HepG2 (cell line): ENCODE measurements around the gene CCDC201. TPM values are rescaled to one million over a fixed set of nuclear protein-coding genes. Genes with fewer than 3 reads are reported as not detected.

Experiments used
- BATF2 ChIP-seq: sonication (generic); formaldehyde crosslinking; IDR thresholded peaks from 2 replicates; pipeline ENCODE4 v1.8.0; 2022; ENCODE audit warnings: mild to moderate bottlenecking, missing genetic modification reagents, moderate library complexity
- BCL3 ChIP-seq: sonication (generic); formaldehyde crosslinking; IDR thresholded peaks from 2 replicates; pipeline ENCODE4 v1.5.1; 2020; ENCODE audit warnings: mild to moderate bottlenecking, missing genetic modification reagents, moderate library complexity
- CC2D1A ChIP-seq: sonication (generic); formaldehyde crosslinking; IDR thresholded peaks from 2 replicates; pipeline ENCODE4 v1.8.1; 2023; ENCODE audit warnings: mild to moderate bottlenecking, missing genetic modification reagents
- CHD2 ChIP-seq: IDR thresholded peaks from 2 replicates; pipeline ENCODE4 v1.6.1; 2011; ENCODE audit warnings: low read depth, low read length, improper control_type of control experiment
- ELF1 ChIP-seq: sonication (generic); formaldehyde crosslinking; IDR thresholded peaks from 2 replicates; pipeline ENCODE4 v1.4.0; 2020; ENCODE audit warnings: missing genetic modification reagents
- FOXA1 ChIP-seq, 2 experiments: fragments of 450-650 bp in 1 of 2; sonication (generic) in 1 of 2; formaldehyde crosslinking in 1 of 2; IDR thresholded peaks; 2 replicates each; pipeline versions ENCODE4 v1.4.0 to v1.6.1; 2016 to 2020; ENCODE audit warnings: missing genetic modification reagents in 1 of 2
- PRDM15 ChIP-seq: sonication (generic); formaldehyde crosslinking; IDR thresholded peaks from 2 replicates; pipeline ENCODE4 v1.4.0; 2020; ENCODE audit warnings: missing genetic modification reagents
- SALL1 ChIP-seq: sonication (generic); formaldehyde crosslinking; IDR thresholded peaks from 2 replicates; pipeline ENCODE4 v1.8.0; 2022; ENCODE audit warnings: mild to moderate bottlenecking, missing genetic modification reagents
- SMYD3 ChIP-seq: sonication (generic); formaldehyde crosslinking; IDR thresholded peaks from 2 replicates; pipeline ENCODE4 v1.8.1; 2023; ENCODE audit warnings: mild to moderate bottlenecking, missing genetic modification reagents
- SNAPC2 ChIP-seq: sonication (generic); formaldehyde crosslinking; IDR thresholded peaks from 2 replicates; pipeline ENCODE4 v1.8.1; 2022; ENCODE audit warnings: mild to moderate bottlenecking, missing genetic modification reagents
- SP5 ChIP-seq: IDR thresholded peaks from 2 replicates; pipeline ENCODE4 v1.6.1; 2016; ENCODE audit warnings: low read depth, borderline replicate concordance
- SPEN ChIP-seq: sonication (generic); formaldehyde crosslinking; IDR thresholded peaks from 2 replicates; pipeline ENCODE4 v1.5.1; 2020; ENCODE audit warnings: low read depth, mild to moderate bottlenecking, missing genetic modification reagents
- SRY ChIP-seq: sonication (generic); formaldehyde crosslinking; IDR thresholded peaks from 2 replicates; pipeline ENCODE4 v1.8.0; 2022; ENCODE audit warnings: mild to moderate bottlenecking, missing genetic modification reagents
- ZNF10 ChIP-seq: sonication (generic); formaldehyde crosslinking; IDR thresholded peaks from 2 replicates; pipeline ENCODE4 v1.4.0; 2020; ENCODE audit warnings: mild to moderate bottlenecking, low read depth, missing genetic modification reagents, borderline replicate concordance
- ZNF276 ChIP-seq: sonication (generic); formaldehyde crosslinking; IDR thresholded peaks from 2 replicates; pipeline ENCODE4 v1.4.0; 2020; ENCODE audit warnings: mild to moderate bottlenecking, low read depth, missing genetic modification reagents
- ZNF550 ChIP-seq: sonication (generic); formaldehyde crosslinking; IDR thresholded peaks from 2 replicates; pipeline ENCODE4 v1.4.0; 2020; ENCODE audit warnings: mild to moderate bottlenecking, missing genetic modification reagents, borderline replicate concordance
- ZNF704 ChIP-seq: sonication (generic); formaldehyde crosslinking; IDR thresholded peaks from 2 replicates; pipeline ENCODE4 v1.8.1; 2023; ENCODE audit warnings: mild to moderate bottlenecking, inconsistent platforms, moderate library complexity, missing genetic modification reagents, borderline replicate concordance
- polyA plus RNA-seq, 8 experiments: library from polyadenylated mRNA; depleted of rRNA in 3 of 8; stranded (reverse) in 7 of 8; unstranded in 1 of 8; fragments of >200 nt; fragmentation: Illumina TruSeq in 4 of 8; extraction: Trizol in 4 of 8; gene quantifications; 2 replicates each; pipeline versions ENCODE4 v1.2.1 to v1.2.3, GENCODE V29; 2011 to 2016; ENCODE audit warnings: low read depth in 4 of 8, missing spikeins in 1 of 8, mixed read lengths in 1 of 8; ENCODE audit not compliant: insufficient read depth in 1 of 8
- total RNA-seq, 5 experiments: library from RNA; depleted of rRNA; stranded (reverse); fragments of >200 nt; fragmentation: Illumina TruSeq; extraction: Trizol; gene quantifications; 2 replicates each; pipeline ENCODE4 v1.2.3, GENCODE V29; 2016; ENCODE audit warnings: low read depth in 1 of 5

Gene CCDC201
- total and polyA plus RNA-seq, 2 of the 13 experiments (the other 11 are each of a cell fraction or from before 2014, with no cell fraction given): 0.92 TPM; not detected in 1

- TF ChIP-seq SRY: peak; percentile 66; the same call in 1 of the 2 replicates
- no peak for TF ChIP-seq SP5 (CRISPR knock-in tag)
- 0 out of 2 replicates have a peak, but pooled peaks have one; percentile 30 for TF ChIP-seq BCL3 (CRISPR knock-in tag)
- no peak for TF ChIP-seq ZNF276 (CRISPR knock-in tag)
- TF ChIP-seq SMYD3: peak; percentile 52; the same call in 1 of the 2 replicates
- no peak for TF ChIP-seq ZNF704 (CRISPR knock-in tag)
- TF ChIP-seq SNAPC2 (CRISPR knock-in tag): peak; percentile 54; the same call in 1 of the 2 replicates
- TF ChIP-seq ZNF10 (CRISPR knock-in tag): no peak
- no peak for TF ChIP-seq CC2D1A (CRISPR knock-in tag)
- TF ChIP-seq PRDM15: no peak; the same call in 1 of the 2 replicates
- TF ChIP-seq BATF2 (CRISPR knock-in tag): no peak; the same call in 1 of the 2 replicates
- TF ChIP-seq FOXA1 (IDR thresholded peaks at IDR 0.05): no peak
- no peak for TF ChIP-seq FOXA1 (CRISPR knock-in tag; IDR thresholded peaks at IDR 0.05)
- TF ChIP-seq ELF1: peak; percentile 34; the same call in 1 of the 2 replicates
- TF ChIP-seq CHD2: no peak
- TF ChIP-seq ZNF550 (CRISPR knock-in tag): no peak
- no peak; the same call in 1 of the 2 replicates for TF ChIP-seq SALL1 (CRISPR knock-in tag)
- no peak for TF ChIP-seq SPEN (CRISPR knock-in tag)
These were observed 17.4 kb upstream of the CCDC201 start (continued) for GRCh38 chr7:45890125-45890901.
